Femur (tissue), 1 donor: ENCODE data around the gene RMDN2.
A peak's percentile ranks its signal among the peaks of the same experiment; 100 is the strongest.

Experiments
- DNase-seq: peaks from one replicate; pipeline ENCODE4 v3.0.0-alpha.2; 2017

Gene RMDN2

DNA sequence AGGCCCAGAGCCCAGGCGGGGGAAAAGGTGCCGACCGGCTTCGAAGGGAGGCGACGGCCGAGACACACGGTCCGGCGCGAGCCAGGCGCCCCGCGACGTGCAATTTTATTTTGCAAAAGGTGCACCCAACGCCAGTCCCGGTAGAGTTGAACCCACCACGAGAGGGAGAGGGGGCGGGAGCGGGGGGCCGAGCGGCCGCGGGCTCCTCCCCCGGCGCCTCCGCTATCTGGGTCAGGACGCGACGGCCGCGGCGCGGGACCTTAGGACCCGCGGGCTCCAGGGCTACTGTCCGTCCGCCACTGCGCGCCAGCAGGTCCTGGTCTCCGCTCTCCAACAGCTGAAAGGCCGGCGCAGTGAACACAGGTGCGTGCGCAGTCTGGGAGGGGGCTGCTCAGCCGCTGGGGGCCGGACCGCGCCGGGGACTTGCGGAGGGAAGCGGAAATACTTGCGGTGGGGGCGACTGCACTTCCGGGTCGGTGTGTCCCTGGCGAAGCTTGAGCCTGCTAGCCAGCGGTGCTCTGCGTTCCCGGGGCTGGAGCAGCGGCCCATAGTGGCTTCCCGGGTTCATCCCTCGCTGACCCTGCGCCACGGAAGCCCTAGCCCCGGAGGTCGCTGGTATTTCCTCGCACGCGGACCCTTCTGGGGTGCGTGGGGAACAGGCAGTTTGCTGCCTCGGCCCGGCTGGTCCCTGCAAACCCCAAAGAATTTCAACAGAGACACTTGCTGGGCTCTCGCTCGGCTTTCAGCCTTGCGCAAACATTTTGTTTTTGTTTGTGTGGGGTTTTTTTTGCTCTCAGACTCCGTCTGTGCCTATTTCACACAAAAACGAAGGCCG lies at the start of gene RMDN2:
Gene RMDN2, plus strand, starts transcription at position 225 of the 835 bp plus-strand sequence. CDS start 3,991 bp downstream, outside the sequence.
- peak; percentile 96 for DNase-seq

DNA sequence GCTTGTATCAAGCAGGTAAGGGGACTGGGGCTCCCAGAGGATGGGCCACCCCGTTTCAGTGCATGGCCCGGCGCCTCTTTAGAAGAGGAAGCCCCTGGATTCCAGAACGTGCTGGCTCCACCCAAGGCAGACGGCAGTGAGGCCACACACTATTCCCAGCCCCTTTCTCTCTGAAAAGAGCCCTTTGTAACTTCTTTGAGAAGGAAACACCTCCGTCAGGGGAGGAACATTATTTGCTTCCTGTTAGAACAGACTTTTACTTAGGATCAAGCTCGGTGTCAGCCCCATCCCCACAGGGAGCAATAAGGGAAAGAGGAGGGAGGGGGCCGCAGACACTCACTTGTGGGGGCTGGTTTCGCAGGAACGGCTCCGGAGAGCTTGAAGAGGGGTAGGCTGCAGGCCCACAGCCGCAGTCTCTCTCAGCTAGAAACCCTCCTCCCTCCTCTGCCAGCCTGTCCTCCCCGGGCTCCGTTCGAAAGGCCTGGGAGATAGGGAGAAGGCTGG lies 49.6 kb upstream of the RMDN2 start:
- no peak for DNase-seq

GRCh38 chr2:37876227-37876626 lies 48.9 kb upstream of the RMDN2 start:
- DNase-seq, result no peak

- DNase-seq, result no peak
Observed at GRCh38 chr2:37877457-37878315, 47.4 kb upstream of the RMDN2 start.

DNA sequence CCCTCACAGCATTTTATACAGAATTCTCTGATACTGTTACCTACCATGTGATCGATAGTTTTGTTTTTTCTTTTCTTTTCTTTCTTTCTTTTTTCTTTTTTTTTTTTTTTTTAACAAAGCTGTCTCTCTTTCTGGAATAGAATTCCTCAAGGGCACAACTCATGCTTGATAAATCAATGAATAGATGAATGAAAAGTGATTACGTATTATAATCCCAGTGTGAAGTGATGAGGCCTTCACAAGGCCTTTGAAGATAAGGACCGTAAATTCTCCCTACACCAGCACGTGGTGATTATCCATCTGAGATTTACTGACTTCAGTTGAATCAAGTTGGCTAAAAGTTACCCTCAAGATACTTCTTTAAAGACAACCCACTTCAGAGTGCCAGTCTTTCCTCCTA lies 46.6 kb upstream of the RMDN2 start:
- DNase-seq, result no peak

DNA sequence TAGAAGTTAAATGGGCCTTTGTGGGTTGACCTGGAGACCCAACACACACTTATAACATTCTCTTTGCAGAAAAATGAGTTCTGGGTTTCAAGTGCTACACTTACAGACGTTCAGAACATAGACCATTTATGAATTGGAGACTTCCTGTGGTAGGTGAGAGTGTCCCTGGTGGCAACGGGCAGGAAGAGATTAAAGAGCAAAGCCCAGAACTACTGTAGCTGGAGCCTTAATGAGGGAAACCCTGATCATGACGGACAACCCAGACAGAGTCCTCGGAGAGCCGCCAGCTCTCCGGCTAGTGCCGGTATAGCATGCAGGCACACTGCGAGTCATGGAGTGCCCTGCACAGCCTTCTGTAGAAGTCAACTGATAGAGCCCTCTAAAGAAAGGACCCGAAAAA lies 44.5 kb upstream of the RMDN2 start:
- no peak for DNase-seq

DNA sequence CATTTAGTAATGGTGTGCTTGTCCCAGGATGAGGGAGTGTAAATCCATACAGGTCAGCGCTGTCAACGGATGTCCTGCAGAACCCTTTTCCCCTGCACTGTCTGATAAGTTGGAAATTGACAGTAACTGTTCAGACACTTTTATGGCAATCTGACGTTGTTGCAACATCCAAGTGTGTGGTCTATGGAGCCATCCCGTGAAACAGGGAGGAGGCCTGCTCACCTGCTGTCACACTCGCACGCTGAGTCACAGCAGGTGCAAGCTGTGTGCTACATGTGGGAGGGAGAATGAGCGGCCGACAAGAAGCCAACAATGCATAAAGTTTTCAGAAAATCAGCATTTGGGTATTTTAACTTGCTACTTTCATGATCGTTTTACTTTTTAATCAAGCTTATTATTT lies 43.7 kb upstream of the RMDN2 start:
- no peak for DNase-seq

DNA sequence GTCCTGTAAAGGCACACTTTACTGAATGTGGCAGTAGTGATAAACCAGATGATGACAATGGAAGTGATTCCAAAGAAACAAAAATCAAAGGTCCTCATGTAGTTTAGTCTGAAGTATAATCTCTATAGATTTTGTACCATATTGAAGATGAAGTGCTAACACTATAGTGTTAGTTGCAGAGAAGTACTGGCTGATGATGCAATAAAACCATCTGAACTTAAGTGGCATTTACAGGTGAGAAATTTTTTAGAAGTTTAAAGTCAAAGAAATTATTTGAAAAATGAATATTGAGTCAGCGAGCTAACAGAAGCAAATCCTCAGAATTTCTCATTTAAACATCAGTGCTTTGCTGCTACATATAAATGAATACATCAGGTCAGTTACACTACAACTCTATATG lies 43.1 kb upstream of the RMDN2 start:
- DNase-seq, result no peak

- DNase-seq, result no peak
Observed at GRCh38 chr2:37883518-37883917, 41.6 kb upstream of the RMDN2 start.

DNA sequence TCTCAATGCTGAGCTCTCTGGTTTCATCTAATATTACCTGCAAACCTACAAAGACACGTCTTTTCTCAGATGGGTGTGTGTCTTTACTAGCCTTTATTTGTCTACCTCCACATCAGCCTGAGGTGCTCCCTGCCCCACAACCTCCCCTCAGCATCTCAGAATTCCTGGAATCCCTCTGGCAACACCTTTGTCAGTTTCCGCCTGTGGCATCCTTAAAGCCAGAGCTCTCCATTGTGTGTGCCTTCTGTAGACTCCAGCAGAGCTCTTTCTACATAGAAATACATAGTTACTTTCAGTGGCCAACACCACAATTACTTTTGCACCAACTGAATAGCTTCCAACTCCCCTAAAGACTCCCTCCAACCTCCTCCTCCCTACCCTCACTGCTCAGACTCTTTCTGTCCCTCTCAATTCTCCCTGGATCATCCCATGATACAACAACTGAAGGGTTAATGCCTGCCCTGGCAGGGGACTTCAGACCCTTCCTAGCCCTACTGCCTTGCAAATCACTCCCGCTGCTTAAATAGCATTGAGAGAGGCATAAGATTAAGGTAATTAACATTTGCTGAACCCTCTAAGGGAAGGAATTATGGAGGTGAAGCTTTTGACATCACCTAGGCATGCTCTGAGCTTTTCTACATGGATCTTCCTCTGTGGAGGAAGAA lies 39.6 kb upstream of the RMDN2 start:
- no peak for DNase-seq

DNA sequence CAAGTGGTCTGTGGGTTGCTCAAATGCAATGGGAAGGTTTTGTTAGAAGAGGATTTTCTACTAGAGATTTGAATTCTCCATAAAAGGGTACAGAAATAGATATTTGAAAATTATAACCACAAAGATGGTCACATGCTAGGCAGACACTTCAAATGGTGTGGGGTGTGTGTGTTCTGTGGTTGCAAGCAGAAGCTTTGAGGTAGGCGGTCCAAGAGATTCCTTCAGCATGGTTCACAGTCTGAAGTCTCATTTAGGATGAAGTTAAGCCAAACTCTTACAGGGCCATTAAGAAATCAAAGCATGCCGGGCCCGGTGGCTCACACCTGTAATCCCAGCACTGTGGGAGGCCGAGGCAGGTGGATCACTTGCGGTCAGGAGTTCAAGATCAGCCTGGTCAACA lies 38.3 kb upstream of the RMDN2 start:
- DNase-seq, result no peak

DNA sequence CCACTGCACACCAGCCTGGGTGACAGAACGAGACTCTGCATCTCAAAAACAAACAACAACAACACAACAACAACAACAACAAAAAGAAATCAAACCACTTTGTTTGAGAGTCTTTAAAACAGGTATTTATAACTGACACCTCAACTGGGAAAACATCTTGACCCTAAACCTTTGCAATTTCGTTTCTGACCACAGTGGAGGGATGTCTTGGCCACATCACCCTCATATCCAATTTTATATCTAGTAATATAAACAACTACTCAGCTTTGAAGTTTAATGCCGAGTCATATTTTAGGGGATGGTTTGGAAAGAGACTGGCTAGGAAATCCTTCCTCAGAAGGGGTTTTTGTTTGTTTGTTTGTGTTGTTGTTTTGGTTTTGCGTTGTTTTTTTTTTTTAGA lies 37.8 kb upstream of the RMDN2 start:
- DNase-seq, result no peak

DNA sequence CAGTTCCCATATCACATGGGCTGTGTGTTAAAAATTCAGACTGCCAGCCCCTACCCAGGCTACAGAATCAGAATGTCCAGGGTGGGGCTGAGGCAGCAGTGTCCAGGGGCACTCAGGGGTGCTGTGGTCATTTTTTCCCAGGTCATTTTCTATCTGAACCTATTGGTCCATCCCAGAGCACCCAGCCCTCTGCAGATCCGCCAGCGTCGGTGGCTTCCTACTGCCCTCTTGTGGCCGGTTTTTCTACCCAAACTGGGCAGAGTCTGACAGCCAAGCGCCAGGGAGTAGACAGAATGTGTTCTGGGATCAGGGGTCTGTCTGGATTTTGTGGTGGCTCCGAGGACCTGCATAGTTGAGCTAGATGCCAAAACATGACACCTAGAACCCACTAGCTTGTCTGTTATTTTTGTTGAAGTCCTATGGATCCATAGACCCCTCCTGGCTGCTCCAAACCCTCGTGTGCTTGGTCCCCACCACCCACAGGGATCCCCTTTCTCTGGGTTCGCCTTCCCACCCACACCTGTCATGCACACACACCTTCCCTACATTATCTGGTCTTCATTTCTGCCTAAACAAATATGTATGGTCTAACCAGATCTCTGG lies 34.1 kb upstream of the RMDN2 start:
- DNase-seq, result peak; percentile 77

DNA sequence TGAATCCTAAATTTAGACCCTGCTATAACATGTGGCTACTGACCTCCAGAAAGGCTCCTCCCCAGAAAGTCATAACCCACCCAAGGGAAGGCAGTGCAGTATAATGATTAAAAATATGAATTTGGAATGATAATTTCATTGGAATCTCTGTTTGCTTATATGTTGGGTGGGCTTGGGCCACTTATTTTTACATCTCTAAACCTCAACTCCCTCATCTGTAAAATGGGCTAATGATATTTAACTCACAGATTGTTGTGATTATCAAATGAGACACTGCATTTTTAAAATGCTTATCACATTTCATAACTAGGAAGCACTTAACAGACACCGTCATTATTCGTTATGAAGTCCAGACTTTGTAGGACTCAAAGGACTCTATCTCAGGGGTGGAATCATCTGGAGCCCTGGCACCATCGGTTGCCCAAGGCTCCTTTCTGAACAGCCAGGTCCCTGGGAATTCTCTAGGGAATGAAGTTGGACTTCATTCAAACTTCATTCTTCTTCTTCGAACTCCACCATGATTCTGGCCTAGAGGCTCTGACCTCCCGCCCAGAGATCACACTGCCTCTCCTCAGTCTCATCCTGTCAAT lies 33.1 kb upstream of the RMDN2 start:
- no peak for DNase-seq

DNA sequence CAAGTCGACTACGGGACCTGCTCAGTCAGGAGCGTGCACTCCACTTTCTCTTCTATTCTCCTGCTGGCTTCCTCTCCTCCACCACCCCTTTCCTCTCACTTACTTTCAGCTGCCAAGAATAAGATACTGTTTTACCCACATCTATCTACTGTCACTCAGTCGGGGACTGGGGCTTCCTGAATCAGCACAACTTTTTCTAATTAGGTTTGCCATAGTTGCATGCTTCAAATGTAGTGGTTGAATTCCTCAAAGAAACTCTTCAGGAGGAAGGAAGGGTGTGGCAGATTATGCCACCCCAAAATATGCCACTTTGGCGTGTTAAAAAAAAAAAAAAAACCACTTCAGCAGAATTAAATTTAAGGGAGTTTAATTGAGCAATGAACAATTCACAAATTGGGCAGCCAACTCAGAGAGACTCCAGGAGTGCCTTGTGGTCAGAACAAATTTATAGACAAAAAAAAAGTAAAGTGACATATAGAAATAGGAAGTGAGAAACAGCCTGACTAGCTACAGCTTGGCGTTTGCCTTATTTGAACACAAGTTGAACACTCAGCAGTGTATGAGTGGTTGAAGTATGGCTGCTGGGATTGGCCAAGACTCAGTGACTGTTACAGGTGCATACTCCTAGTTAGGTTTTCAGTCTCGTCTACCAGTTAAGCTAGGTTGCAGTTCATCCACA lies 32.5 kb upstream of the RMDN2 start:
- no peak for DNase-seq

GRCh38 chr2:37893327-37893726 lies 31.8 kb upstream of the RMDN2 start:
- DNase-seq, result no peak

- no peak for DNase-seq
Observed at GRCh38 chr2:37894047-37894446, 31.0 kb upstream of the RMDN2 start.

- peak; percentile 64 for DNase-seq
Observed at GRCh38 chr2:37894601-37895000, 30.5 kb upstream of the RMDN2 start.

DNA sequence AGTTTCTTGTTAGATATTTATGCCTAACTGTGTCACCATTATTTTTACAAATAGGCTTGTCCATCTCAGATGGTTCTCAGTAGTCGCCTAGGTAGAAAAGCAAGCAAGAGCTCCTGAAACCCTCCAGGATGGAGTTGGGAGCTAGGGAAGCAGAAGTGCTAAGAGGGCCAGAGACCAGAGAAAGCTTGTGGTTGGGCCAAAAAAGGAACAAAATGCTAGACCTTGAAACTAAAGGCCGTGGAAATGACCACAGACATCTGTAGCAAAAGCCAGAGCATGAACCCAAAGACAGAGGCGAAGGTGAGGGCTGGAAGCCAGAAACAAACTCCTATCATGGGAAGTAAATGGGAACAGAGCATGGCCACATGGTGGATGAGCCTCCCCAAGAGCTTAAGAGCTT lies 29.9 kb upstream of the RMDN2 start:
- no peak for DNase-seq

DNA sequence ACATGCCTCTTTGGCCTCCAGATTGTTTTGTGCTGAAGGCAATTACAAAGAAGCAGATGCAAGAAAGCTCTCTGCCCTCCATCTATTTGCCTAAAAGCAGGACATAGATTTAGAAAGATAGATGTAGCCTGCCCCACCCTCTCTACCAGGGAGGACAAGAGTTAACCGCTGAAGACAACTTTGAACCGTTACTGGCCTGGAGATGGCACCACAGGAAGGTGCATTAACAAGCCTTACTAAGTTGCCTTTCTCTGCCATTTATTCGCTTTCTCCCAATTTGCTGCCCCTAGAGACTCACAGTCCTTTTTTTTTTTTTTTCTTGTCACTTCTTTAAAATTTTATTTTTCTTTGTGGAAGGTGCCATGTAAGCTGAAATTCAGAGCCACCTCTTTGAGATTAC lies 28.8 kb upstream of the RMDN2 start:
- no peak for DNase-seq

DNA sequence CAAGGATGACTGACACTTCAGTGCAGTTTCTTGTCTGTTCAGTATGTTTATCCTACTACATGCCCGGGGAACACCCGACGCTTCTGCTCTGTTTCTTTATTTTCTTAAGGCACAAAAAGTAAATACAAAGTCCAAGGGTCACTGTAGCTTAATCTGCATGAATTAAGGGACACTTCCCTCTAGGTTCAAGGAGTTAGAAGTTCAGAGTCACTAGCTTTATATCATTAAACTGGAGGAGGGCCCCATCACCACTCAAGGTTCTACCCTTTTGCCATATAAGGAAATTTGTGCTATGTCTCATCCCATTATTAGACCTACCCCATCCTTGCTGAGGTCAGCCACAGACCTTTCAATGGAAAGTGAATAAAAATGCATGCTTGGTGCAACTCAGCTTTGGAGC lies 27.6 kb upstream of the RMDN2 start:
- DNase-seq, result no peak

GRCh38 chr2:37898448-37898847 lies 26.6 kb upstream of the RMDN2 start:
- no peak for DNase-seq
